Fibroblast of skin of right quadriceps (primary cell): ENCODE data around the gene CREM.
"Not testable (repeated sequence)": the region's sequence is repeated elsewhere in the genome, so short reads cannot be mapped to it uniquely, and the experiment has no call there.

Experiments used
- DNase-seq: peaks from one replicate; pipeline ENCODE4 v3.0.0-alpha.2; 2013

Gene CREM

GRCh38 chr10:35195361-35196306 lies 69.0 kb downstream of the CREM start:
- peak; percentile 97 for DNase-seq

- no peak for DNase-seq
Observed at GRCh38 chr10:35200487-35200886, 73.8 kb downstream of the CREM start.

GRCh38 chr10:35201234-35201633 lies 74.6 kb downstream of the CREM start:
- DNase-seq = no peak

GRCh38 chr10:35202050-35202449 lies 75.4 kb downstream of the CREM start:
- DNase-seq = no peak

- no peak for DNase-seq
Observed at GRCh38 chr10:35203745-35204144, 77.1 kb downstream of the CREM start.

GRCh38 chr10:35204650-35205319 lies 78.1 kb downstream of the CREM start:
- DNase-seq = no peak

GRCh38 chr10:35206274-35206673 lies 79.6 kb downstream of the CREM start:
- DNase-seq = no peak

- no peak for DNase-seq
Observed at GRCh38 chr10:35208536-35208935, 81.9 kb downstream of the CREM start.

GRCh38 chr10:35208949-35209613 lies 82.4 kb downstream of the CREM start:
- DNase-seq = no peak

- DNase-seq = no peak
Observed at GRCh38 chr10:35210961-35211360, 84.3 kb downstream of the CREM start.

GRCh38 chr10:35211390-35211789 lies 84.7 kb downstream of the CREM start:
- peak; percentile 37 for DNase-seq

- DNase-seq = peak; percentile 20
Observed at GRCh38 chr10:35212856-35213255, 86.2 kb downstream of the CREM start.

- no peak for DNase-seq
Observed at GRCh38 chr10:35213699-35214098, 87.1 kb downstream of the CREM start.

- DNase-seq = no peak
Observed at GRCh38 chr10:35214607-35215020, 88.0 kb downstream of the CREM start.

GRCh38 chr10:35215107-35215506 lies 88.5 kb downstream of the CREM start:
- no peak for DNase-seq

- no peak for DNase-seq
Observed at GRCh38 chr10:35216303-35216905, 89.8 kb downstream of the CREM start.

- not testable (repeated sequence) for DNase-seq
Observed at GRCh38 chr10:35216956-35217355, 90.3 kb downstream of the CREM start.

- DNase-seq = no peak
Observed at GRCh38 chr10:35217455-35217854, 90.8 kb downstream of the CREM start.

- peak; percentile 85 for DNase-seq
Observed at GRCh38 chr10:35218339-35218955, 91.8 kb downstream of the CREM start.

GRCh38 chr10:35219292-35219691 lies 92.6 kb downstream of the CREM start:
- DNase-seq = no peak

GRCh38 chr10:35219891-35220890 lies 93.5 kb downstream of the CREM start:
- no peak for DNase-seq
